ENCODE measurements around the gene LBP. TPM values are rescaled to one million over a fixed set of nuclear protein-coding genes. Genes with fewer than 3 reads are reported as not detected.
"Not testable (repeated sequence)": the region's sequence is repeated elsewhere in the genome, so short reads cannot be mapped to it uniquely, and the experiment has no call there.

LBP gene
- total RNA-seq, 1 experiment from 2014 or later = not detected

GRCh38 chr20:38395751-38396395 is 49.6 kb downstream of the LBP start:
- not testable (repeated sequence) for DNase-seq (ENCODE audit: low spot score)

- DNase-seq (ENCODE audit: low spot score) = no peak
Observed at GRCh38 chr20:38402089-38402488, 55.8 kb downstream of the LBP start.

GRCh38 chr20:38402816-38403215 is 56.5 kb downstream of the LBP start:
- no peak for DNase-seq (ENCODE audit: low spot score)

- no peak for DNase-seq (ENCODE audit: low spot score)
Observed at GRCh38 chr20:38404016-38404415, 57.7 kb downstream of the LBP start.

GRCh38 chr20:38405132-38405531 is 58.9 kb downstream of the LBP start:
- DNase-seq (ENCODE audit: low spot score) = no peak

- no peak for DNase-seq (ENCODE audit: low spot score)
Observed at GRCh38 chr20:38406476-38406875, 60.2 kb downstream of the LBP start.

GRCh38 chr20:38407321-38407720 is 61.0 kb downstream of the LBP start:
- no peak for DNase-seq (ENCODE audit: low spot score)

- not testable (repeated sequence) for DNase-seq (ENCODE audit: low spot score)
Observed at GRCh38 chr20:38407822-38408221, 61.5 kb downstream of the LBP start.

GRCh38 chr20:38412877-38413577 is 66.7 kb downstream of the LBP start:
- DNase-seq (ENCODE audit: low spot score) = no peak

GRCh38 chr20:38414769-38415450 is 68.6 kb downstream of the LBP start:
- no peak for DNase-seq (ENCODE audit: low spot score)

GRCh38 chr20:38418509-38419204 is 72.4 kb downstream of the LBP start:
- peak; percentile 22 for DNase-seq (ENCODE audit: low spot score)

GRCh38 chr20:38420388-38421085 is 74.3 kb downstream of the LBP start:
- DNase-seq (ENCODE audit: low spot score) = no peak

GRCh38 chr20:38421915-38422314 is 75.6 kb downstream of the LBP start:
- no peak for DNase-seq (ENCODE audit: low spot score)

- no peak for DNase-seq (ENCODE audit: low spot score)
Observed at GRCh38 chr20:38423541-38423940, 77.3 kb downstream of the LBP start.

GRCh38 chr20:38424401-38424800 is 78.1 kb downstream of the LBP start:
- DNase-seq (ENCODE audit: low spot score) = no peak

GRCh38 chr20:38426006-38426897 is 80.0 kb downstream of the LBP start:
- peak; percentile 97 for DNase-seq (ENCODE audit: low spot score)
